Activated gamma-delta T cell treated with Interleukin-2 at 50 U/mL for 16 hours (primary cell): ENCODE results near the gene IDUA.

ENCODE experiments used
- DNase-seq: peaks from one replicate; pipeline ENCODE4 v3.0.0-alpha.2; 2020

Gene IDUA

GRCh38 chr4:956531-957230, 30.2 kb upstream of the IDUA start:
- no peak for DNase-seq

DNA sequence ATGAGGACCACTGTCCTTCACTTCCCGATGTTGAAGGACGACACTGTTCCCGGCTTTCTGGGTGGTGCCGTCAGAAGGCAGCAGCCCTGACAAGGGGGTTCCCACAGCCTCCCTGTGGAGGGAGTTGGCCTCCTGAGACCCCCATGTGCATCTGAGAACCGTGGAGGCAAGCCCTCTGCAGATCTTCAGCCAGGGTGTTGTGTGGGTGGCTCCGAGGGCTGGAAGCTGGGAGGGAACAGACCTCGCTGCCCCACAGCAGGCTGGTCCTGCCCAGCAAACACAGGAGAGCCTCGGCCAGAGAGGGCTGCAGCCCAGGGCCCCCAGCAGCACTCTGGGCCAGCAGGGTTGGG, 29.6 kb upstream of the IDUA start:
- DNase-seq: no peak

GRCh38 chr4:957581-958313, 29.1 kb upstream of the IDUA start:
- no peak for DNase-seq

DNA sequence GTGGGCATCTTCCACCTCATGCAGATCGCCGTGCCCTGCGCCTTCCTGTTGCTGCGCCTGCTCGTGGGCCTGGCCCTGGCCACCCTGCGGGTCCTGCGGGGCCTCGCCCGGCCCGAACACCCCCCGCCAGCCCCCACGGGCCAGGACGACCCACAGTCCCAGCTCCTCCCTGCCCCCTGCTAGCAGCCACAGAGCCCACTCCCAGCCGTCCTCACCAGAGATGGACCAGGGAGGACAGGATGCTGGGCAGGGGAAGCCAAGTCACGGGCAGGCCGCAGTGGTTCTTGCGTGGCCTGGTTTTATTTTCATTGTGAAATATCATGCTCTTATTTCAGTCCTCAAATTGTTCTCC, 28.6 kb upstream of the IDUA start:
- no peak for DNase-seq

GRCh38 chr4:958696-959337, 28.0 kb upstream of the IDUA start:
- no peak for DNase-seq

GRCh38 chr4:959338-960139, 27.3 kb upstream of the IDUA start:
- DNase-seq: no peak

DNA sequence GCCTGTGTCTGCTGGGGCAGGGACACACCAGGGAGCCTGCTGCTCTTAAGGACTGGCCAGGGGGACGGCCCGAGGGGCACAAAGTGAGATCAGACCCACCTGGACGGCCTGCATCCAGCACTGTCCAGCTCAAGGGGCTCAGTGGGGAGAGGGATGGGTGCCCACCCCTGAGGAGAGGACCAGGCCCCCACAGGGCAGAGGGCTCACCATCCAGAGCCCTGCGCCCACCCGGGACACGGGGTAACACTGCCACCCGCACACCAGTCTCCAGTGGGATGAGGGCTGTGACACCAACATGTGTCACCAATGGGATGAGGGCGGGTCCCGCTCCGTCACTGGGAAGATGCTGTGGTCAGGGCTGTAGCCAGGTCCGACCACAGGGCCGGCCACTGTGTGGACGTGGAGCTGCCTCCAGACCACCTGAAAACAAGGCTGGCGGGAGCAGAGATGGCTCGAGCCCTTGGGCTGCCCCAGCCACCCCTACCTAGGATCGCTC, 26.7 kb upstream of the IDUA start:
- DNase-seq: no peak

DNA sequence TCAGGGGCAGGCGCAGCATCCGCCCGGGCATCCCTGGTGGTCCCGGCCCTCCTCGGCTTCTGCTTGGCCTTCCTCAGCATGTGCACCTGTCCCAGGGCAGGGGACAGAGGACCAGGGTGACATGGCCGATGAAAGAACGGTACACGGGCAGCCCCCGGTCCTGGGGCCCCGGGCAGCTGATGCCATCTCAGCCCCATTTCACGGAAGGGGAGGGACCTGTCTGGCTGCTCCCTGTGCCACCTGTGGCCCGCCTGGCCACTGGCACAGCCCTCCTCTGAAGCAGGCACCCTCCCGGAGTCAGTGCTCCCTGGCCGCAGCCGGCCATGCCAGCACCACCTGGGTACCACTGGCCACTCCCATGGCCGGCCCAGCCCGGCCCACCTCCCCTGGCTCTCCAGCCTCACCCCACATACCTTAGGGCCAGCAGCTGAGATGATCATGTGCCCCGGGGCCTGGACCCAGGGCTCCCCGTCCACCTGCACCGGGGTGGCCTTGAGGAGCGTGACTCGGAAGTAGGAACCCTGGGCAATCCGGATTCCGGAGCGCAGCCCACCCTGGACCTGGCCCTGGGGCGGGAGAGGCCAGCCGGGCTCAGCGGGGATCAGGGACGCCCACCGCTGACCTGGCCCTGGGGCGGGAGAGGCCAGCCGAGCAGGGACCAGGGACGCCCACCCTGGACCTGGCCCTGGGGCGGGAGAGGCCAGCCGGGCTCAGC, 26.1 kb upstream of the IDUA start:
- DNase-seq: no peak

DNA sequence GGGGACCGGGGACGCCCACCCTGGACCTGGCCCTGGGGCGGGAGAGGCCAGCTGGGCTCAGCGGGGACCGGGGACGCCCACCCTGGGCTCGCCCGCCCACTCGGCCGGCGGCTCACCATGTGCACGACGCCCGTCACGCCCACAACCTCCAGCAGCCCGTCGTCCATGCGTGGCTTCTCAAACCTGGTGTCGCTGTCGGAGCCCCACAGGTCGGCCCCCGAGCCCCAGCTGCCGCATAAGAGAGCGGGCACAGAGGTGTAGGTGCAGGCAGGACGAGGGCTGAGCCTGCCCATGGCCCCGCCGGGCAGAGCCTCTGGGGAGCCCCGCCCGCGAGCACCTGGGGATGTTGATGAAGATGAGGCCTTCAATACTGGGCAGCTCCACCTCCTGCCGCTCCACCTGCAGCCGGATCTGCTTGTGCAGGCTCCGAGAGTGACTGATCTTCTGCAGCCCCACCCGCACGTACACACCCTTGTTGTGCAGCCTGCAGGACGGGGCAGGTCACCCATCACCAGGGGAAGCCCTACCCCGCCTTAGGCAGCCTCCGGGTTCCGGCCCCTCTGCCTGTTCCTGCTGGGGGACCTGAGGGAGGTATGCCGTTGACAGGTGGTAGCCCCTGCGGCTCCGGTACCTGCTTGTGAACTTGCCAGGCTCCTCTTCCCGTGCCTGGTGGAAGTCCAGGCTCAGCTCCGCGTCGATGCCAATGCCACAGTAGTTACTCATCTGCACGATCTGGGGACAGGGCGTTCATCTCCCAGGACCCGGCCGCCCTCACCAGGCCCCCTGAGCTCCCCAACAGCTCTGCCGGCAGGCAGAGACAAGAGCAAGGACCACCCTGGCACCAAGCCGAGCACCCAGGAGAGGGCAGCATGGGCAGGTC, 25.3 kb upstream of the IDUA start:
- DNase-seq: no peak

DNA sequence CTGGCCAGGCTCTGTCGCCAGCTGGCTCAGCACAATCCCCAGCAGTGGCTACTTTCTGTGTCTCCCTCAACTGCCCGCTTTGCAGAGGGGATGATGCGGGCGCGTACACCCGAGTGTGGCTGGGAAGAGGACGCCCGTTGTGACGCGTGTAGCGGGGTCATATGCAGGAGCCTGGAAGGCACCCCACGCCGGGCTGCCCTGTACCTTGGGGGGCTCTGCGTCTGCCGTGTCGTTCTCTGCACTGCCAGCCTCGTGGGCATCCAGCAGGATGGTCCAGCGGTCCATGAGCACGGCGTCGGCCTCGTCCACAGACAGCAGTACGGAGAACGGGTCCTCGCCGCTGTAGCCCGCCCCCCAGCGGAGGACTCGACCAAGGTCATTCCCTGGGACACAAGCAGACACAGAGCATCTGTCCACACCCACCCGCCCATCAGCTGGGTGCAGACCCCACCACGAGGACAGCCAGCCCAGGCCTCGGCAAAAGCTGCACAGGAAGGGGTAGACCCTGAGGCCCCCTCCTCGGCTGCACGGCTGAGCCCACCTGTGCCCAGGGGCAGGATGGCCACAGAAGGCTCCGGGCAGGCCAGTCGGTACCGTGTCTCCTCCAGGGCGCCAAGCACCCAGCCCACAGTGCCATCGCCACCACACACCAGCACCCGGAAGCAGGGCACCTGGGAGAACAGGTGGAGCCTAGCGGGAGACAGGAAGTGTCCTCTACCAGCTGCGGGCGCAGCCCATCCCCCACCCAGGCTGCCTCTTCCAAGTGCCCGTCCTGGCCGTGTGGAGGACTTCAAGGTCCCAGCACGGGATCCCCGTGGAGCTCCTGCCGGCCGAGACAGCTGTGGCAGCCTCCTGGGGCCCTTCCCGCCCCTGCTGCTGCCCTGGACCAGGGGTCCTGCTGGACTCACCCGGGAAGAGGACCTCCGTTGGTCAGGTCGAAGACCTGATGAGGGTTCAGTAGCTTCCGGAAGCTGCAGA, 24.3 kb upstream of the IDUA start:
- no peak for DNase-seq

DNA sequence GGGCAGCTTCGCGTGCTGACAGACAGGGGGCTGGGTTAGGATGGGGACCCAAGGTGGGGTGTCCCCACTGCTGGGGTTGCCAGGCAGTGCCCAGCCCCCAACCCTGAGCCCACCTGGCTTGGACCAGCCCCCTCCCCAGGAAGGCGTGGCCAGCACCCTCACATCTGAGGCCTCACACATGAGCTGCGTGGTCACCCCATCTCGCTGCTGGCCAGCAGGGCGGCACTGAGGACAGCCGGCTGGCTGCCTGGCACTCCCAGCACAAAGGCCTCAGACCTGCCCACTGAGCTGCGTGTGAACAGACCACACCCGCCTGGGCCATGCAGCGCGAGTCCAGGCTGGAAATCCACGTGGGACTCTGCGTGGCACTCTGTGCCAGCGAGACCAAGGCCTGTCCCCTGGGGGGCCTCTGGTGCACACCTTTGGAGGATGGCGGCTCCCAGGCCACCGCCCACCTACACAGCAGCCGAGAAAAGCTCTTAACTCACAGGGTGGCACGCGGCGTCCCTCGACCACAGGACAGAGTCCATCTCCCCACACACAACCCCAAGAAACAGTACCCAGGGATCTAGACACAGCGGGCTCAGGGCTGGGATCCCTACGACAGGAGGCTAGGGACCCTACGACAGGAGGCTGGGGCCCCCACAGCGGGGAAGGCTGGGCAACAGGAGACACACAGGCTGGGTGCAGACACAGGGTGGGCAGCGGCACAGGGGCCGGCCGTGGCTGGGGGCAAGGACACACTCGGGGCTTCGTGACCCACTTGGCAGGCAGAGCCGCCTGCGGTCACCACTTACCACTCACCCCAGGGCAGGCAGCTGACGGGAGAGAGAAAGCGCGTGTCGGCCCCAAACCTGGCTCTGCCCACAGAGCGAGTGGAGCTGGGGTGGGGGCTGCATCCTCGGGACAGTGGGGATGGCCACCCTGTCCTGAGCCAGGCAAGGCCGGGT, 23.3 kb upstream of the IDUA start:
- DNase-seq: no peak

- no peak for DNase-seq
These were observed 22.4 kb upstream of the IDUA start for GRCh38 chr4:964346-965025.

GRCh38 chr4:965048-965765, 21.6 kb upstream of the IDUA start:
- no peak for DNase-seq

DNA sequence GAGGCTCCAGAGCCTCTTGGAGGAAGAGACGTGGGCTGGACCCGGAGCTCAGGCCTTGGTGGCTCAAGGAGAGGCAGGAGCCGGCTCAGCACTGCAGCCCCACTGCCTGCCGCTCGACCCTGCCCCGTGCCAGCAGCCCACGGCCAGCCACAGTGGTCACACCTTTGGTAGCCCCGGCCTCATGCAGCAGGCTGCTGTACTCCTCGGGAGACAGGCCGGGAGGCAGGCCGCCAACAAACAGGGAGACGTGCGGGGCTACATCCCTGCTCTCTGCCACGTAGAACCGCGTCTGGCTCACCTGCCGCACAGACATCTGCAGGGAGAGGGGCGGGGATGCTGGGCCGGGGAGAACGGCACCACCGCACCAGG, 21.1 kb upstream of the IDUA start:
- DNase-seq: no peak

DNA sequence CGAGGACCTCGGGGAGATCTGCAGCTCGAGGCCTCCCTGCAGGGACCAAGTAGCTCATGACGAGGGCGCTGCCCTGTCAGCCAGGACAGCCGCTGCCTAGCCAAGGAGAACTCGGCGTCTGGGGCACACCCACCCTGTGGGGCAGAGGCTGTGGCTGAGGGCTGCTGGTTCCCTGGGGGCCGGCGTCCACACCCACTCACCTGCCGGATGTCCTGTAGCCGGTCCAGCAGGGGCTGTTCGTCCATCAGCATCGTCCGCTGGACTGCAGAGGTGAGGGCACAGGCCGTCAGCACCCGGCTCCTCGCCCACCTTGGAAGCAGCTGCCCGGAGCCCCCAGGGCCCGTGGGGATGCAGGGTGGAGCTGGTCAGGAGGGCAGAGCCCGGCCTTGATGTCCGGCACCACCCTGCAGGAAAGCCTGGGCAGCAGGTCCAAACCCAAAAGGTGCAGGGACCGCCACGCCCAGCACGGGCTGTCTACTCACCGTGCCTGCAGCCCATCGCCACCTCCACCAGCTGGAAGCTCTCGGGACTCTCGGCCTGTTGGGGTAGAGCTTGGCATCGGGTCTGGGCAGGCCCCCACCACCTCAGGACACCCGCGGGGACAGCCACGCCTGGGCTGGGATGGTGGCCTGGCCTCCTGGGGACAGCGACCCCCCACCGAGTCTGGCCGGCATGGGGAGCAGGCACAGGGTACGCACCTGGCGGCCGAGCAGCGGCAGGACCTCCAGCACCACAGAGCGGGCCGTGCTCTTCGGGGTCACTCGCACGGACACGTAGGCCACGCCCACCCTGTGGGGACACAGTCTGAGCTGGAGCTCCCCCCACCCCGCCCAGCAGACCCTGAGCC, 20.4 kb upstream of the IDUA start:
- no peak for DNase-seq

- DNase-seq: no peak
These were observed 19.4 kb upstream of the IDUA start for GRCh38 chr4:967113-968104.
